ENCODE data around the gene ZNF519. TPM values are rescaled to one million over a fixed set of nuclear protein-coding genes. Genes with fewer than 3 reads are reported as not detected.
"Not testable (repeated sequence)": the region's sequence is repeated elsewhere in the genome, so short reads cannot be mapped to it uniquely, and the experiment has no call there.

ZNF519 gene
- total and polyA plus RNA-seq, 2 donors (not counting 1 experiment from before 2014, with no cell fraction given): 2.0 to 2.8 TPM

DNA sequence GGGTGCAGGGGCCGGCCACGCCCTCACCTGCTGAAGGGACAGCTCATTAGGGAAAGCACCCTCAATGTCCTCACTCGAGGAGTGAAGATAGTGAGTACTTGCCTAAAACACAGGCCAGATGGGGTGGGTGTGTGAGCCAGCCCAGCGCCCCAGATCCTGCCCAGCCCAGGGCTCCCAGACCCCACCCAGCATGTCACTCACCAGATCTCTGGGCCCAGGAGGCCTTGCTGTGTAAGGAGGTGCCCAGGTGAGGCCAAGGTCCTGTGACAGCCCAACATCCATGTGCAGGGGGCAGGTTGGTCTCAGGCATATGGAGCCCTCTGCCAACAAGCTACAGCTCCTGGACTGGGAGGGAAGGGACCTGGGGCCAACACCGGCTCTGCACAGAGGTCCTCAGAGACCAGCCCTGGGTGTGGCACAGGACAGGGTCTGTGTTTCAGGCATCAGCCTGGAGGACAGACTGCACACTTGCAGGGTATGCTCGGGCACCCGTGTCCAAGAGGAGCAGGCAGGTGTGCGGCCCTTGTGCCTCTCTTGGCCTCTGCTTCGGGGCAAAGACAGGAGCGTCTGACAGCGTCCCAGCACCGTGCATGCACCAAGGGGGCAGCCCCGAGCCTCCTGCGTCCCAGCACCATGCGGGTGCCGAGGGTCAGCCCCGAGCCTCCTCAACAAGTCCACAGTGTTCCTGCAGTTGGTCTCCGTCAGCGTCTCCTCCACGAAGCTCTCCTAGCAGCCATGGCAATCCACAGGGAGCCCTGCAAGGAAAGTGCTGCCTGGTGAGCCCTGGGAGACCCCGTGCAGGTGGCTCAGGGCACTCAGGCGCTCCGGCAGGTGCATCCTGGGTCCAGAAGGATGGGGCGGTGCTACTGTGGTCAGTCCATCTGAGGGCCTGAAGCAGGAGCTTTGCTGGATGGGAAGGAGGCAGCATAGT lies 16.0 kb upstream of the ZNF519 start:
- H3K4me3 ChIP-seq (replicated peaks in 1 of 4; ENCODE audit: control extremely low read depth in 1 of 4, insufficient read depth in 1 of 4, low read depth in 3 of 4, low read length in 4 of 4); H3K4me2 ChIP-seq (ENCODE audit: extremely low read depth, insufficient read depth, low read length); H4K20me1 ChIP-seq (ENCODE audit: control insufficient read depth, extremely low read depth, insufficient read depth, low read length); H3K79me2 ChIP-seq (ENCODE audit: control insufficient read depth, insufficient read depth, low read length); H2AFZ ChIP-seq (ENCODE audit: low read length); H3K4me1 ChIP-seq (ENCODE audit: control insufficient read depth, extremely low read depth, insufficient read depth, low read length); DNase-seq (ENCODE audit: low read depth in 2 of 2); H3K27ac ChIP-seq (ENCODE audit: insufficient read depth, low read length); H3K27me3 ChIP-seq (ENCODE audit: control insufficient read depth, insufficient read depth, low read length); H3K36me3 ChIP-seq (ENCODE audit: control insufficient read depth, insufficient read depth, low read length); H3K9me3 ChIP-seq (ENCODE audit: control insufficient read depth, insufficient read depth, low read depth, low read length); H3K9ac ChIP-seq (ENCODE audit: insufficient read depth, low read length): not testable (repeated sequence)

DNA sequence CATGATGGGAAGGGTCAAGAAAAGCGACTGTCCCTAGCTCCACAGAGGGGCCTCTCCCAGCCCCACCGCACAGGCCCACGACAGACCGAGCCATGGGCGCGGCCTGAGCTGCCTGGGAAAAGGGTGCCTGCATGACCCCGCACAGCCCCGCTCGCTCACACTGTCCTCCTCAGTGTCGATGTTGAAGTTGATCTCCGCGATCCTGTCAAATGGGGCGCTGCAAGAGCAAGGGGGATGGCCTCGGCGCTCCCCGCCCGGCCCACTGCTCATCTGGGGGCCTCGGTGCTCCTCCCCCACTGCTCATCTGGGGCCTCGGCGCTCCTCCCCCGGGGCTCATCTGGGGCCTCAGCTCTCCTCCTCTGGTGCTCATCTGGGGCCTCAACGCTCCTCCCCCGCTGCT lies 14.5 kb upstream of the ZNF519 start:
- not testable (repeated sequence) for DNase-seq (ENCODE audit: low read depth in 2 of 2); H2AFZ ChIP-seq (ENCODE audit: low read length); H3K36me3 ChIP-seq (ENCODE audit: control insufficient read depth, insufficient read depth, low read length); H4K20me1 ChIP-seq (ENCODE audit: control insufficient read depth, extremely low read depth, insufficient read depth, low read length); H3K9ac ChIP-seq (ENCODE audit: insufficient read depth, low read length); H3K27me3 ChIP-seq (ENCODE audit: control insufficient read depth, insufficient read depth, low read length); H3K79me2 ChIP-seq (ENCODE audit: control insufficient read depth, insufficient read depth, low read length); H3K4me1 ChIP-seq (ENCODE audit: control insufficient read depth, extremely low read depth, insufficient read depth, low read length); H3K4me2 ChIP-seq (ENCODE audit: extremely low read depth, insufficient read depth, low read length); H3K9me3 ChIP-seq (ENCODE audit: control insufficient read depth, insufficient read depth, low read depth, low read length); H3K4me3 ChIP-seq (replicated peaks in 1 of 4; ENCODE audit: control extremely low read depth in 1 of 4, insufficient read depth in 1 of 4, low read depth in 3 of 4, low read length in 4 of 4); H3K27ac ChIP-seq (ENCODE audit: insufficient read depth, low read length)

DNA sequence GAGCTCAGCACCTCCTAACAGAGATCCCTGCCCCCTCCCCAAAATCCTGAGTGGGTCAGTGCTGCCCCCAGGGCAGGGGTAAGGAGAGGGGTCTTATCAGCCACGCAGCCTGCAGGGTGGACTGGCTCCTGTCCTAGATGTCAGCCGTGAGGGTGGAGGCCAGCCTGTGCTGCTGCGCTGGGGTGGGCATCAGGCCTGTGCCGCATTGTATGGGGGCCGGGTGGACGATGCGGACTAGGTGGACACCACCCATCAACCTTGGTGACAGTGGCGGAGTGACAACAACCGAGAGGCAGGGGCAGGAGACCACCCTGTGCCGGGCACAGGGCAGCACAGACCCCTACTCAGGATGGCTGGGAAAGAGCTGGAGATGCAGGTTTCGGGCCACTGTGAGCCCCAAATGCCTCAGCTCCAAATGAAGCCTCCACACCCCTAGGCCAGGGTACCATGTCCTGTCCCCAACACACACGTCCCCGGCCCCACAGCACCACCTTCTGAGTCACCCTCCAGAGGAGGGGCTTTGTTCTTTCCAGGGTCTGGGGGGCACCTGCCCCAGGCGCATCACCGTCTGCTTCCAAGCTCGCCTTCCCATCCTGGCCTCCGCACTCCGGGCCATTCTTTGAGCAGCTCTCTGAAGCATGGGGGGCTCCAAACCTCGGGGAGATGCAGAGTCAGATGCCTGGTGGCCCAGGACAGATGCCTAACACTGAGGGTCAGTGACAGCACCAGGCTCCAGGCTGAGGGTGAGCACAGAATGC lies 13.5 kb upstream of the ZNF519 start:
- H3K9me3 ChIP-seq (ENCODE audit: control insufficient read depth, insufficient read depth, low read depth, low read length); H3K4me1 ChIP-seq (ENCODE audit: control insufficient read depth, extremely low read depth, insufficient read depth, low read length); DNase-seq (ENCODE audit: low read depth in 2 of 2): not testable (repeated sequence)

DNA sequence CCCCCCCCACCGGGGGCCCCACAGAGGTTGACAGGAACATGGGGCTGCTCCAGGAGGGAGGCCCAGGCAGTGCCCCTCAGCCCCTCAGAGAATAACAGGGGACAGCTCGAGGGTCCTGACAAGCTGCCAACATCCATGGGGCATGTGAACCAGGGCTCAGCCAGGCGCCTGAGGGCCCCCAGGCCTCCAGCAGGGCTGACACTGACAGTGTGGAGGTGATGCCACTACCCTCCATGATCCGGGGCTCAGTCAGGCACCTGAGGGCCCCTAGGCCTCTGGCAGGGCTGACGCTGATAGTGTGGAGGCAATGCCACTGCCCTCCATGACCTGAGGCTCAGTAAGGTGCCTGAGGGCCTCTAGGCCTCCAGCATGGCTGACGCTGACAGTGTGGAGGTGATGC lies 12.8 kb upstream of the ZNF519 start:
- H3K27me3 ChIP-seq (ENCODE audit: control insufficient read depth, insufficient read depth, low read length); H2AFZ ChIP-seq (ENCODE audit: low read length); H3K4me2 ChIP-seq (ENCODE audit: extremely low read depth, insufficient read depth, low read length); H3K79me2 ChIP-seq (ENCODE audit: control insufficient read depth, insufficient read depth, low read length); H3K4me1 ChIP-seq (ENCODE audit: control insufficient read depth, extremely low read depth, insufficient read depth, low read length); H3K36me3 ChIP-seq (ENCODE audit: control insufficient read depth, insufficient read depth, low read length); H3K4me3 ChIP-seq (replicated peaks in 1 of 4; ENCODE audit: control extremely low read depth in 1 of 4, insufficient read depth in 1 of 4, low read depth in 3 of 4, low read length in 4 of 4); H3K27ac ChIP-seq (ENCODE audit: insufficient read depth, low read length); H3K9me3 ChIP-seq (ENCODE audit: control insufficient read depth, insufficient read depth, low read depth, low read length); H4K20me1 ChIP-seq (ENCODE audit: control insufficient read depth, extremely low read depth, insufficient read depth, low read length); H3K9ac ChIP-seq (ENCODE audit: insufficient read depth, low read length); DNase-seq (ENCODE audit: low read depth in 2 of 2): not testable (repeated sequence)

More for the DNA sequence above, 13.5 kb upstream of the ZNF519 start:
- H3K27ac ChIP-seq (ENCODE audit: insufficient read depth, low read length); H3K79me2 ChIP-seq (ENCODE audit: control insufficient read depth, insufficient read depth, low read length); H3K36me3 ChIP-seq (ENCODE audit: control insufficient read depth, insufficient read depth, low read length); H3K4me2 ChIP-seq (ENCODE audit: extremely low read depth, insufficient read depth, low read length); H4K20me1 ChIP-seq (ENCODE audit: control insufficient read depth, extremely low read depth, insufficient read depth, low read length); H2AFZ ChIP-seq (ENCODE audit: low read length); H3K4me3 ChIP-seq (replicated peaks in 1 of 4; ENCODE audit: control extremely low read depth in 1 of 4, insufficient read depth in 1 of 4, low read depth in 3 of 4, low read length in 4 of 4); H3K9ac ChIP-seq (ENCODE audit: insufficient read depth, low read length); H3K27me3 ChIP-seq (ENCODE audit: control insufficient read depth, insufficient read depth, low read length): not testable (repeated sequence)
